Liver (tissue), 9 donors: ENCODE results near the gene VENTX. TPM values are rescaled to one million over a fixed set of nuclear protein-coding genes. Genes with fewer than 3 reads are reported as not detected.

Experiments used
- DNase-seq: peaks from one replicate; pipeline ENCODE4 v3.0.0-alpha.2; 2017; ENCODE audit warnings: low spot score
- H3K27ac ChIP-seq, 2 donors: one replicate each; pipeline ENCODE4 v1.7.0; 2013; ENCODE audit warnings: inconsistent platforms in 2 of 2, low read length in 2 of 2, control low read depth in 1 of 2, low read depth in 1 of 2, mild to moderate bottlenecking in 1 of 2
- H3K27me3 ChIP-seq, 4 donors: one replicate each; pipeline versions ENCODE4 v1.6.1 to v1.7.0; 2013; ENCODE audit warnings: low read length in 3 of 4, inconsistent platforms in 1 of 4, mild to moderate bottlenecking in 1 of 4, moderate library complexity in 1 of 4; ENCODE audit not compliant: control insufficient read depth in 4 of 4, insufficient read depth in 4 of 4
- H3K36me3 ChIP-seq, 4 donors: one replicate each; pipeline versions ENCODE4 v1.6.1 to v1.7.0; 2013; ENCODE audit warnings: low read length in 3 of 4, mild to moderate bottlenecking in 3 of 4, low read depth in 1 of 4, moderate library complexity in 1 of 4; ENCODE audit not compliant: control insufficient read depth in 4 of 4, insufficient read depth in 3 of 4
- H3K4me1 ChIP-seq, 4 donors: one replicate each; pipeline versions ENCODE4 v1.6.1 to v1.7.0; 2013; ENCODE audit warnings: low read length in 3 of 4, mild to moderate bottlenecking in 3 of 4, moderate library complexity in 1 of 4; ENCODE audit not compliant: control insufficient read depth in 4 of 4, insufficient read depth in 4 of 4
- H3K4me3 ChIP-seq, 3 donors: one replicate each; pipeline versions ENCODE4 v1.6.1 to v1.7.0; 2013; ENCODE audit warnings: low read length in 3 of 3, control low read depth in 1 of 3, low read depth in 1 of 3, mild to moderate bottlenecking in 1 of 3
- H3K9ac ChIP-seq, 2 donors: one replicate each; pipeline ENCODE4 v1.7.0; 2013; ENCODE audit warnings: low read length in 2 of 2, mild to moderate bottlenecking in 2 of 2, moderate library complexity in 2 of 2, control low read depth in 1 of 2, low read depth in 1 of 2
- H3K9me3 ChIP-seq, 4 donors: one replicate each; pipeline versions ENCODE4 v1.6.1 to v1.7.0; 2013; ENCODE audit warnings: low read length in 3 of 4; ENCODE audit not compliant: control insufficient read depth in 4 of 4
- ATF3 ChIP-seq: IDR thresholded peaks from 2 replicates; pipeline ENCODE4 v1.6.1; 2016; ENCODE audit warnings: antibody characterized with exemption
- CTCF ChIP-seq: fragments of 150-350 bp; IDR thresholded peaks from 2 replicates; pipeline ENCODE4 v1.5.1; 2017; ENCODE audit warnings: improper control_type of control experiment, low read depth, low read length; ENCODE audit not compliant: missing input control
- FOXA1 ChIP-seq: IDR thresholded peaks from 2 replicates; pipeline ENCODE4 v1.6.1; 2016; ENCODE audit warnings: antibody characterized with exemption
- FOXA2 ChIP-seq: IDR thresholded peaks from 2 replicates; pipeline ENCODE4 v1.6.1; 2016; ENCODE audit warnings: antibody characterized with exemption
- HNF4A ChIP-seq, 2 donors: conservative IDR thresholded peaks; 2 replicates each; pipeline ENCODE4 v1.6.1; 2016; ENCODE audit warnings: antibody characterized with exemption in 2 of 2, mild to moderate bottlenecking in 2 of 2
- HNF4G ChIP-seq: IDR thresholded peaks from 2 replicates; pipeline ENCODE4 v1.6.1; 2016; ENCODE audit warnings: antibody characterized with exemption
- JUND ChIP-seq, 2 donors: IDR thresholded peaks; 2 replicates each; pipeline ENCODE4 v1.6.1; 2016; ENCODE audit warnings: antibody characterized with exemption in 2 of 2
- MAX ChIP-seq: IDR thresholded peaks from 2 replicates; pipeline ENCODE4 v1.6.1; 2016; ENCODE audit warnings: antibody characterized with exemption
- NR2F2 ChIP-seq: IDR thresholded peaks from 2 replicates; pipeline ENCODE4 v1.6.1; 2016; ENCODE audit warnings: antibody characterized with exemption
- REST ChIP-seq: IDR thresholded peaks from 2 replicates; pipeline ENCODE4 v1.6.1; 2016; ENCODE audit warnings: antibody characterized with exemption, mild to moderate bottlenecking
- RXRA ChIP-seq, 2 donors: IDR thresholded peaks; 2 replicates each; pipeline ENCODE4 v1.6.1; 2017 to 2018; ENCODE audit warnings: antibody characterized with exemption in 2 of 2, mild to moderate bottlenecking in 1 of 2
- SP1 ChIP-seq: IDR thresholded peaks from 2 replicates; pipeline ENCODE4 v1.6.1; 2018; ENCODE audit warnings: antibody characterized with exemption, mild to moderate bottlenecking
- ZBTB33 ChIP-seq: IDR thresholded peaks from 2 replicates; pipeline ENCODE4 v1.6.1; 2016; ENCODE audit warnings: antibody characterized with exemption
- WGBS: extraction: QIAGEN DNeasy Blood & Tissue Kit; methylation state at CpG from one replicate; pipeline ENCODE4 v1.1.7; 2013; 5-methylcytosine and 5-hydroxymethylcytosine counted together
- polyA plus RNA-seq, 2 donors: library from polyadenylated mRNA; stranded (reverse) in 1 of 2; unstranded in 1 of 2; fragments of 200-250 nt in 1 of 2; fragments of >200 nt in 1 of 2; fragmentation: Nextera tagmentation in 1 of 2; extraction: Ambion mirVana in 1 of 2; gene quantifications; one replicate each; pipeline versions ENCODE4 v1.2.1 to v1.2.3, GENCODE V29; 2013 to 2015
- total RNA-seq, 2 donors: library from RNA; depleted of rRNA; stranded (reverse); fragments of >200 nt; gene quantifications; one replicate each; pipeline ENCODE4 v1.2.3, GENCODE V29; 2014
- donor health status: healthy.
- donor health status: healthy.
- donor health status: healthy.
- donor health status: healthy.
- donor health status: healthy.

VENTX gene
- total and polyA plus RNA-seq, 4 donors, result 0.05 to 0.25 (median 0.09) TPM

- 72% methylated on average over 20 of the region's 20 CpGs for WGBS
- H3K4me1 ChIP-seq, result no peaks in the 10 kb centered on the region
- no peak overlapping the region for H3K27ac ChIP-seq
- H3K27me3 ChIP-seq, result peaks cover 0 to 5% (median 0%) of the 10 kb centered on the region in 4 donors
- no peaks in the 10 kb centered on the region for H3K36me3 ChIP-seq
- DNase-seq, result no peak
- H3K9ac ChIP-seq, result no peak overlapping the region
- no peak overlapping the region for H3K4me3 ChIP-seq
- no peaks in the 10 kb centered on the region for H3K9me3 ChIP-seq
- TF ChIP-seq ZBTB33, result no peak
- TF ChIP-seq SP1, result no peak
- no peak for TF ChIP-seq NR2F2
- TF ChIP-seq HNF4G, result no peak
- no peak for TF ChIP-seq MAX
- TF ChIP-seq JUND (IDR thresholded peaks at IDR 0.05), result no peak
Measured at GRCh38 chr10:133218891-133219290, 18.8 kb upstream of the VENTX start.

GRCh38 chr10:133219782-133220181, 17.9 kb upstream of the VENTX start:
- Histone ChIP-seq H3K27ac (no peak overlapping the region), H3K27me3 (peaks cover 0 to 5% (median 0%) of the 10 kb centered on the region in 4 donors), H3K4me3 (no peak overlapping the region), H3K4me1 (no peaks in the 10 kb centered on the region), H3K9ac (no peak overlapping the region), H3K9me3 (no peaks in the 10 kb centered on the region), H3K36me3 (no peaks in the 10 kb centered on the region)
- 19% methylated on average over 28 of the region's 28 CpGs for WGBS
- TF ChIP-seq FOXA1, result no peak
- TF ChIP-seq FOXA2, result no peak
- TF ChIP-seq HNF4A (conservative IDR thresholded peaks at IDR 0.05), result no peak
- TF ChIP-seq MAX, result no peak
- no peak for TF ChIP-seq CTCF
- TF ChIP-seq HNF4G, result no peak
- no peak for TF ChIP-seq REST
- no peak for TF ChIP-seq RXRA (IDR thresholded peaks at IDR 0.05)
- no peak for TF ChIP-seq ZBTB33
- TF ChIP-seq NR2F2, result no peak
- TF ChIP-seq ATF3, result no peak
- DNase-seq, result no peak
